Neural cell (in vitro differentiated cells): Measurements from ENCODE around the gene BAIAP2L1. TPM values are rescaled to one million over a fixed set of nuclear protein-coding genes. Genes with fewer than 3 reads are reported as not detected.

Experiments
- H2AFZ ChIP-seq: fragments of 200-600, 300-800 bp; sonication (generic), shearing (Covaris generic); 2 replicates; pipeline ENCODE4 v1.6.0; 2014; ENCODE audit warnings: low read depth, mild to moderate bottlenecking, antibody characterized with exemption, low read length, moderate library complexity
- H3F3A ChIP-seq: fragments of 200-600 bp; shearing (Covaris generic); 2 replicates; pipeline ENCODE4 v1.6.1; 2016; ENCODE audit warnings: mild to moderate bottlenecking, moderate library complexity, mixed read lengths, antibody characterized with exemption, low read length; ENCODE audit not compliant: insufficient read depth, poor library complexity, severe bottlenecking
- H3K27ac ChIP-seq: fragments of 200-600, 300-800 bp; sonication (generic), shearing (Covaris generic); 2 replicates; pipeline ENCODE4 v1.5.1; 2014; ENCODE audit warnings: mild to moderate bottlenecking, low read length, moderate library complexity
- H3K27me3 ChIP-seq: fragments of 300-800, 200-600 bp; sonication (generic), shearing (Covaris generic); 2 replicates; pipeline ENCODE4 v1.6.0; 2014; ENCODE audit warnings: mild to moderate bottlenecking, low read depth, low read length, moderate library complexity; ENCODE audit not compliant: insufficient read depth
- H3K36me3 ChIP-seq: fragments of 300-800, 200-600 bp; sonication (generic), shearing (Covaris generic); 2 replicates; pipeline ENCODE4 v1.5.1; 2014; ENCODE audit warnings: mild to moderate bottlenecking, antibody characterized with exemption, low read length, moderate library complexity; ENCODE audit not compliant: insufficient read depth
- H3K4me2 ChIP-seq: fragments of 300-800, 200-600 bp; sonication (generic), shearing (Covaris generic); 2 replicates; pipeline ENCODE4 v1.6.0; 2014; ENCODE audit warnings: mild to moderate bottlenecking, low read length
- H3K4me3 ChIP-seq: fragments of 300-800, 200-600 bp; sonication (generic), shearing (Covaris generic); 2 replicates; pipeline ENCODE4 v1.5.1; 2014; ENCODE audit warnings: mild to moderate bottlenecking, low read length, moderate library complexity
- H3K79me2 ChIP-seq: fragments of 200-600 bp; shearing (Covaris generic); replicated peaks from 2 replicates; pipeline ENCODE4 v1.6.0; 2014; ENCODE audit warnings: mild to moderate bottlenecking, low read length, moderate library complexity; ENCODE audit not compliant: insufficient read depth
- H3K9ac ChIP-seq: fragments of 300-800, 200-600 bp; sonication (generic), shearing (Covaris generic); 2 replicates; pipeline ENCODE4 v1.6.1; 2016; ENCODE audit warnings: mild to moderate bottlenecking, low read length, mixed read lengths
- H3K9me2 ChIP-seq: fragments of 200-600 bp; shearing (Covaris generic); 2 replicates; pipeline ENCODE4 v1.6.1; 2016; ENCODE audit warnings: mild to moderate bottlenecking, low read length, mixed read lengths; ENCODE audit not compliant: insufficient read depth
- H3K9me3 ChIP-seq: fragments of 200-600, 300-800 bp; sonication (generic), shearing (Covaris generic); 2 replicates; pipeline ENCODE4 v1.6.1; 2016; ENCODE audit warnings: mild to moderate bottlenecking, mixed run types, low read length, moderate library complexity, mixed read lengths
- H4K20me1 ChIP-seq: fragments of 200-600 bp; shearing (Covaris generic); 2 replicates; pipeline ENCODE4 v1.6.1; 2016; ENCODE audit warnings: mild to moderate bottlenecking, mixed run types; ENCODE audit not compliant: insufficient read depth
- EP300 ChIP-seq: fragments of 450-650 bp; conservative IDR thresholded peaks from 2 replicates; pipeline ENCODE4 v1.6.1; 2014; ENCODE audit warnings: antibody characterized with exemption, mild to moderate bottlenecking, moderate library complexity; ENCODE audit not compliant: poor library complexity, severe bottlenecking
- EZH2 ChIP-seq: fragments of 200-600, 300-800 bp; shearing (Covaris generic), sonication (generic); IDR thresholded peaks from 2 replicates; pipeline ENCODE4 v1.6.1; 2014; ENCODE audit warnings: antibody characterized with exemption, low read length, borderline replicate concordance, mild to moderate bottlenecking; ENCODE audit not compliant: insufficient read depth, poor library complexity, severe bottlenecking
- MXI1 ChIP-seq: fragments of 450-650 bp; conservative IDR thresholded peaks from 2 replicates; pipeline ENCODE4 v1.6.1; 2014; ENCODE audit warnings: antibody characterized with exemption, mild to moderate bottlenecking; ENCODE audit not compliant: poor library complexity, severe bottlenecking
- POLR2AphosphoS5 ChIP-seq: IDR thresholded peaks from 2 replicates; pipeline ENCODE4 v1.6.1; 2012
- RAD21 ChIP-seq: fragments of 450-650 bp; conservative IDR thresholded peaks from 2 replicates; pipeline ENCODE4 v1.6.1; 2014; ENCODE audit warnings: antibody characterized with exemption, mild to moderate bottlenecking, moderate library complexity
- REST ChIP-seq: IDR thresholded peaks from 2 replicates; pipeline ENCODE4 v1.6.1; 2012; ENCODE audit warnings: borderline replicate concordance
- SMC3 ChIP-seq: fragments of 450-650 bp; conservative IDR thresholded peaks from 2 replicates; pipeline ENCODE4 v1.6.1; 2014; ENCODE audit warnings: antibody characterized with exemption, mild to moderate bottlenecking, moderate library complexity; ENCODE audit not compliant: poor library complexity
- TAF1 ChIP-seq: IDR thresholded peaks from 2 replicates; pipeline ENCODE4 v1.6.1; 2012; ENCODE audit warnings: low read depth
- polyA plus RNA-seq: library from polyadenylated mRNA; depleted of rRNA; stranded (reverse); fragments of >200 nt; gene quantifications from 2 replicates; pipeline ENCODE4 v1.2.3, GENCODE V29; 2014
- TF ChIP-seq, protein P1 (sequence below): fragments of 450-650 bp; IDR thresholded peaks from 2 replicates; pipeline ENCODE4 v1.5.1; 2014; ENCODE audit warnings: antibody characterized with exemption, mild to moderate bottlenecking, moderate library complexity; ENCODE audit not compliant: poor library complexity, severe bottlenecking

Gene BAIAP2L1
- polyA plus RNA-seq, 1 donor from 2014 or later, result not detected

GRCh38 chr7:98398567-98399372 is 2.1 kb downstream of the BAIAP2L1 start:
- TF ChIP-seq RAD21 (no peak), EP300 (no peak), MXI1 (no peak), POLR2AphosphoS5 (no peak), EZH2 (no peak), REST (no peak), TAF1 (no peak), SMC3 (no peak)
- TF ChIP-seq, protein P1, sequence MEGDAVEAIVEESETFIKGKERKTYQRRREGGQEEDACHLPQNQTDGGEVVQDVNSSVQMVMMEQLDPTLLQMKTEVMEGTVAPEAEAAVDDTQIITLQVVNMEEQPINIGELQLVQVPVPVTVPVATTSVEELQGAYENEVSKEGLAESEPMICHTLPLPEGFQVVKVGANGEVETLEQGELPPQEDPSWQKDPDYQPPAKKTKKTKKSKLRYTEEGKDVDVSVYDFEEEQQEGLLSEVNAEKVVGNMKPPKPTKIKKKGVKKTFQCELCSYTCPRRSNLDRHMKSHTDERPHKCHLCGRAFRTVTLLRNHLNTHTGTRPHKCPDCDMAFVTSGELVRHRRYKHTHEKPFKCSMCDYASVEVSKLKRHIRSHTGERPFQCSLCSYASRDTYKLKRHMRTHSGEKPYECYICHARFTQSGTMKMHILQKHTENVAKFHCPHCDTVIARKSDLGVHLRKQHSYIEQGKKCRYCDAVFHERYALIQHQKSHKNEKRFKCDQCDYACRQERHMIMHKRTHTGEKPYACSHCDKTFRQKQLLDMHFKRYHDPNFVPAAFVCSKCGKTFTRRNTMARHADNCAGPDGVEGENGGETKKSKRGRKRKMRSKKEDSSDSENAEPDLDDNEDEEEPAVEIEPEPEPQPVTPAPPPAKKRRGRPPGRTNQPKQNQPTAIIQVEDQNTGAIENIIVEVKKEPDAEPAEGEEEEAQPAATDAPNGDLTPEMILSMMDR, result no peak
- Histone ChIP-seq H3K9me2 (no peaks in the 10 kb centered on the region), H3K79me2 (no peaks in the 10 kb centered on the region), H3K4me2 (no peak overlapping the region), H3K9me3 (no peaks in the 10 kb centered on the region), H3K9ac (no peak overlapping the region), H3F3A (no peaks in the 10 kb centered on the region), H2AFZ (no peak overlapping the region), H3K36me3 (no peaks in the 10 kb centered on the region), H3K27me3 (peaks cover 6% of the 10 kb centered on the region), H4K20me1 (no peaks in the 10 kb centered on the region), H3K27ac (no peak overlapping the region), H3K4me3 (no peak overlapping the region)

- Histone ChIP-seq H3K36me3 (no peaks in the 10 kb centered on the region), H3F3A (no peaks in the 10 kb centered on the region), H2AFZ (no peak overlapping the region), H3K4me3 (no peak overlapping the region), H3K27ac (no peak overlapping the region), H3K9ac (no peak overlapping the region), H3K9me3 (no peaks in the 10 kb centered on the region), H3K4me2 (no peak overlapping the region), H3K27me3 (peaks cover 6% of the 10 kb centered on the region), H4K20me1 (no peaks in the 10 kb centered on the region), H3K9me2 (no peaks in the 10 kb centered on the region), H3K79me2 (no peaks in the 10 kb centered on the region)
- no peak for TF ChIP-seq POLR2AphosphoS5
- no peak for TF ChIP-seq TAF1
- TF ChIP-seq REST, result no peak
- TF ChIP-seq RAD21, result no peak
- no peak for TF ChIP-seq EZH2
- no peak for TF ChIP-seq SMC3
- no peak for TF ChIP-seq MXI1
Measured at GRCh38 chr7:98396768-98397167, 4.1 kb downstream of the BAIAP2L1 start.
